Measurements from ENCODE around the gene LRIG3. TPM values are rescaled to one million over a fixed set of nuclear protein-coding genes. Genes with fewer than 3 reads are reported as not detected.

The LRIG3 gene
- polyA plus RNA-seq, 3 donors: not detected

DNA sequence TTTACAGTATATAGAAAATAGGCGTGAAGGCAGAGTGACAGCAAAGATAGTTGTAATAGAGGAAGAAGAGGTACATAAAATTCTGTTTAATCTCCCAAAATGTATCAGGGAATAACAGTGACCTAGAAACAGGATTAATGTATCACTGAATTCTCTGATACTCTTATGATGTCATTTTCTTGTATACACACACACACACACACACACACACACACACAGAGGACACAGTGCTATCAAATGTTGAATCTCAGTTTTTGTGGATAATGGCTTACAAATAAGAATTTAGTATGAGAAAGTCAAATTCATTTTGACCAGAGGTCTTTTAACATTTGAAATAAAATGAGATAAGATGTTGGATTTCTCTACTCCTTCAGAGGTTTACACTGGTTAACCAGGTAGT, 4.3 kb upstream of the LRIG3 start:
- H3K9me3 ChIP-seq (replicated peaks in 1 of 2; ENCODE audit: control insufficient read depth in 1 of 2, insufficient read depth in 1 of 2, low read length in 2 of 2): peaks cover 0 to 7% of the 10 kb centered on the region in 2 donors
- Mint-ChIP-seq H3K9me3 (peaks cover 0 to 13% (median 7%) of the 10 kb centered on the region in 7 donors), H3K4me3 (no peak overlapping the region), H3K4me1 (peaks cover 3% of the 10 kb centered on the region), H3K27me3 (ENCODE audit: low read depth in 3 of 3) (peaks cover 17 to 19% (median 19%) of the 10 kb centered on the region in 3 donors), H3K27ac (no peak overlapping the region), H3K36me3 (no peaks in the 10 kb centered on the region)
- TF ChIP-seq CTCF (IDR thresholded peaks at IDR 0.05): no peak
- no peak overlapping the region for H2AFZ ChIP-seq (ENCODE audit: insufficient read depth, low read depth, low read length, poor library complexity, severe bottlenecking)
- DNase-seq: no peak
- no peaks in the 10 kb centered on the region for H4K20me1 ChIP-seq (ENCODE audit: insufficient read depth, low read length)
- no peak overlapping the region for H3K27ac ChIP-seq (ENCODE audit: low read depth in 1 of 2, low read length in 2 of 2)
- peaks cover 2 to 6% of the 10 kb centered on the region in 2 donors for H3K4me1 ChIP-seq (ENCODE audit: control insufficient read depth in 1 of 2, insufficient read depth in 2 of 2, low read length in 2 of 2)
- H3K36me3 ChIP-seq (replicated peaks in 1 of 2; ENCODE audit: control insufficient read depth in 1 of 2, insufficient read depth in 2 of 2, low read length in 2 of 2): no peaks in the 10 kb centered on the region
- H3K79me2 ChIP-seq (ENCODE audit: insufficient read depth, low read length): no peaks in the 10 kb centered on the region
- H3K4me3 ChIP-seq (replicated peaks in 1 of 3; ENCODE audit: low read depth in 2 of 3, low read length in 3 of 3): no peak overlapping the region
- H3K4me2 ChIP-seq (replicated peaks; ENCODE audit: extremely low read depth, low read length, poor library complexity, severe bottlenecking): no peak overlapping the region
- intact Hi-C loops (cut with micrococcal nuclease): no loop called here
- peaks cover 14 to 17% of the 10 kb centered on the region in 2 donors for H3K27me3 ChIP-seq (ENCODE audit: control insufficient read depth in 2 of 2, insufficient read depth in 2 of 2, low read length in 2 of 2)
- WGBS (ENCODE audit: insufficient coverage): no CpG with 5 or more reads among the region's 1 CpG
- H3K9ac ChIP-seq (ENCODE audit: insufficient read depth, low read length, poor library complexity, severe bottlenecking): no peak overlapping the region

DNA sequence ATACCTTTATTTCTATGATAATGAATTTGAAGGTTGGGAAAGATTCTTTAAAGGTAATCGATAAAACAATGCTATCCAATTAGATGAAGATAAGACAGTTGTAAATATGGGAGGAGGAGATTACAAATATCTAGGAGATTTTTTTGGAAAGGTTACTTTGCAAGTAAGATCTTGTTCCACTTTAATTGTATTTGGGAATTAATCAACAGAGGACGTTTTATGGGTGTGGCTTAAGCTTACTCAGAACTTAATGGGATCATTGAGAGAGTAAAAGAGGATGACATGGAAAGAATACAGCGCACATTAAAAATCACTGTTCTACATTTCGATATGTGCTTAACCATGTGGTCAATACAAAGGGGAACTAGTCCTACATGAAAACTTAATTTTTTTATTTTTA, 3.5 kb upstream of the LRIG3 start:
- Histone ChIP-seq H3K4me1 (ENCODE audit: control insufficient read depth in 1 of 2, insufficient read depth in 2 of 2, low read length in 2 of 2) (peaks cover 2 to 6% of the 10 kb centered on the region in 2 donors), H3K9ac (ENCODE audit: insufficient read depth, low read length, poor library complexity, severe bottlenecking) (no peak overlapping the region), H3K4me3 (replicated peaks in 1 of 3; ENCODE audit: low read depth in 2 of 3, low read length in 3 of 3) (no peak overlapping the region), H3K36me3 (replicated peaks in 1 of 2; ENCODE audit: control insufficient read depth in 1 of 2, insufficient read depth in 2 of 2, low read length in 2 of 2) (no peaks in the 10 kb centered on the region), H3K27ac (ENCODE audit: low read depth in 1 of 2, low read length in 2 of 2) (no peak overlapping the region), H3K79me2 (ENCODE audit: insufficient read depth, low read length) (no peaks in the 10 kb centered on the region), H3K4me2 (replicated peaks; ENCODE audit: extremely low read depth, low read length, poor library complexity, severe bottlenecking) (no peak overlapping the region), H3K9me3 (replicated peaks in 1 of 2; ENCODE audit: control insufficient read depth in 1 of 2, insufficient read depth in 1 of 2, low read length in 2 of 2) (peaks cover 0 to 14% of the 10 kb centered on the region in 2 donors), H2AFZ (ENCODE audit: insufficient read depth, low read depth, low read length, poor library complexity, severe bottlenecking) (no peak overlapping the region), H3K27me3 (ENCODE audit: control insufficient read depth in 2 of 2, insufficient read depth in 2 of 2, low read length in 2 of 2) (peaks cover 23 to 26% of the 10 kb centered on the region in 2 donors), H4K20me1 (ENCODE audit: insufficient read depth, low read length) (no peaks in the 10 kb centered on the region)
- H3K9me3 Mint-ChIP-seq: peaks cover 0 to 13% (median 7%) of the 10 kb centered on the region in 7 donors
- peaks cover 3% of the 10 kb centered on the region for H3K4me1 Mint-ChIP-seq
- H3K27me3 Mint-ChIP-seq (ENCODE audit: low read depth in 3 of 3): peaks cover 24 to 27% (median 27%) of the 10 kb centered on the region in 3 donors
- no peak overlapping the region for H3K4me3 Mint-ChIP-seq
- TF ChIP-seq CTCF (IDR thresholded peaks at IDR 0.05): no peak
- no peaks in the 10 kb centered on the region for H3K36me3 Mint-ChIP-seq
- no peak for DNase-seq
- intact Hi-C loops (cut with micrococcal nuclease): no loop called here
- WGBS (ENCODE audit: insufficient coverage): 100% methylated on average over 1 of the region's 4 CpGs
- no peak overlapping the region for H3K27ac Mint-ChIP-seq
